AG04449 (cell line): ENCODE data around the gene RRH.
"Not testable (repeated sequence)": the region's sequence is repeated elsewhere in the genome, so short reads cannot be mapped to it uniquely, and the experiment has no call there.

ENCODE experiments used
- CTCF ChIA-PET: fragments of 350-600 bp; formaldehyde crosslinking; extraction: SDS; loops from one replicate; lab custom pipeline; 2021; ENCODE audit warnings: antibody characterized with exemption; lab: Yijun Ruan, JAX
- POLR2A ChIA-PET: fragments of 400-600, 350-600 bp; formaldehyde crosslinking; extraction: SDS; loops from one replicate; lab custom pipeline; 2020; ENCODE audit warnings: antibody characterized with exemption, inconsistent platforms; lab: Yijun Ruan, JAX
- DNase-seq: peaks from one replicate; pipeline ENCODE4 v3.0.0-alpha.2; 2010; ENCODE audit warnings: low read depth, low spot score
- H3K4me3 ChIP-seq: 2 replicates; pipeline ENCODE4 v1.5.1; 2011; ENCODE audit warnings: low read depth, mild to moderate bottlenecking, control low read depth, low read length
- TF ChIP-seq, protein P1 (sequence below): IDR thresholded peaks from one replicate; pipeline ENCODE4 v1.5.1; 2011; ENCODE audit warnings: mild to moderate bottlenecking, moderate library complexity, low read length, control low read depth, inconsistent platforms; ENCODE audit not compliant: insufficient read depth; ENCODE audit errors: missing control alignments

Gene RRH

DNA sequence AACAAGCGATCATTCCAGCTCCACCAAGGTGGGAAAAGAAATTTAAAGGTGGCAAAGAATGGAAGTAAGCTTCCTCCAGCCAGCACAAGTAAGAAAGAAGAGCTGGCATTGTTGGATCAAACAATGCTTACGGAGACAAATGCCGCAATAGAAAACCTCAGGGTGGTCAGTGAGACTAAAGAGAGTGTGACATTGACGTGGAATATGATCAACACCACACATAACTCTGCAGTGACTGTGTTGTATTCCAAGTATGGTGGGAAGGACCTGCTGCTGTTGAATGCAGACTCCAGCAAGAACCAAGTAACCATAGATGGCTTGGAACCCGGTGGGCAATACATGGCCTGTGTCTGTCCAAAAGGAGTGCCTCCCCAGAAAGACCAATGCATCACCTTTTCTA lies 42.3 kb downstream of the RRH start:
- ChIA-PET POLR2A (no interaction called here), CTCF (no interaction called here)
- TF ChIP-seq, protein P1, sequence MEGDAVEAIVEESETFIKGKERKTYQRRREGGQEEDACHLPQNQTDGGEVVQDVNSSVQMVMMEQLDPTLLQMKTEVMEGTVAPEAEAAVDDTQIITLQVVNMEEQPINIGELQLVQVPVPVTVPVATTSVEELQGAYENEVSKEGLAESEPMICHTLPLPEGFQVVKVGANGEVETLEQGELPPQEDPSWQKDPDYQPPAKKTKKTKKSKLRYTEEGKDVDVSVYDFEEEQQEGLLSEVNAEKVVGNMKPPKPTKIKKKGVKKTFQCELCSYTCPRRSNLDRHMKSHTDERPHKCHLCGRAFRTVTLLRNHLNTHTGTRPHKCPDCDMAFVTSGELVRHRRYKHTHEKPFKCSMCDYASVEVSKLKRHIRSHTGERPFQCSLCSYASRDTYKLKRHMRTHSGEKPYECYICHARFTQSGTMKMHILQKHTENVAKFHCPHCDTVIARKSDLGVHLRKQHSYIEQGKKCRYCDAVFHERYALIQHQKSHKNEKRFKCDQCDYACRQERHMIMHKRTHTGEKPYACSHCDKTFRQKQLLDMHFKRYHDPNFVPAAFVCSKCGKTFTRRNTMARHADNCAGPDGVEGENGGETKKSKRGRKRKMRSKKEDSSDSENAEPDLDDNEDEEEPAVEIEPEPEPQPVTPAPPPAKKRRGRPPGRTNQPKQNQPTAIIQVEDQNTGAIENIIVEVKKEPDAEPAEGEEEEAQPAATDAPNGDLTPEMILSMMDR = no peak
- H3K4me3 ChIP-seq = no peak overlapping the region
- no peak for DNase-seq

DNA sequence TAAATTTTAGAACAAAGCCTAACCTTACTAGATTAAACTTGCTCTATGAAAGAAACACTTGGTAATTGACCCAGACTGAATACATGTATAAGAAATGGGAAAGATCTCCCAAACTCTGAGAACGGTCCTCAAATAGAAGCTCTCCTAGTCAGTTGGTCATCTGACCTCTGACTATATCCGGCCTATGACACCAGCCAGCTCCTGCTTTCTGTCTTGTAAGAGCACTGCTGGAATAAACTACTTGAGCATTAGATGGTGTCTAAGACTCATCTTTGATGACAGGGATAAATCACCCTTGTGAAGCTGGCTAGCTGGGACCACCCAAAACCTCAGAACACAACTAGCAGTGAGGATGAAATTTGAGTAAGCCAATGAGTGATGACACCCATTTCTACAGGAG lies 44.3 kb downstream of the RRH start:
- CTCF ChIA-PET = no interaction called here
- TF ChIP-seq, protein P1 = no peak
- no peak for DNase-seq
- POLR2A ChIA-PET = no interaction called here
- H3K4me3 ChIP-seq = no peak overlapping the region

DNA sequence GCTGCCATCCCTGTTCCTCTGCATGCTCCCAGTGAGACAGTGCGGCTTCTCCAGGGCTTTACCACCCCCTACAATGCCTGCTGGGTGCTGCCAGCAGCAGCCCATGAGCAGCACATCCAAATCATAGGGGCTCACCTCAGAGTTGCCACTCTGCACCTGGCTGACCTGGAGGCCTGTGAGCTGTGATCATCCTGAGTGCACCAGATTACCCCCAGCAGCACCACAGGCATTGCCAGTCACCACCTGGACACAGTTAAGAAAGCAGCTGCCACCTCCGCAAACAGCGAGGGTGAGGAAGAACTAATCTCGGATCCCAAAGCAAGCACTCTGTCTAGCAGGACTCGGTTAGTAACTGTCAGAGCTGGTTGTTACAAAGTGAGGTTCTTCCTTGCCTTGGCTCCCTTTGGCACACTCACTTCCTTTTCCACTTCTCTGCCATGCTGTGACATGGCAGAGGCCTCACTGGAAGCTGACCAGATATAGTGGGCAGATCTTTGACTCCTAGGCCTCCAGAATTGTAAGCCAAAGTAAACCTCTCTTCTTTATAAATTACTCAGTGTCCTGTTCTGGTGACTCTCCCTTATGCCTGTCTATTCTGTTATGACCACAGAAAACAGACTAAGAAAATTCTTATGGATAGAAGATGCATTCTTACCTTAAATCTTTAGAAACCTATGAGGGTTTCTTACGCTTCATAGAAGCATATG lies 45.3 kb downstream of the RRH start:
- CTCF ChIA-PET = no interaction called here
- POLR2A ChIA-PET = no interaction called here
- TF ChIP-seq, protein P1 = no peak
- H3K4me3 ChIP-seq = no peak overlapping the region
- no peak for DNase-seq

DNA sequence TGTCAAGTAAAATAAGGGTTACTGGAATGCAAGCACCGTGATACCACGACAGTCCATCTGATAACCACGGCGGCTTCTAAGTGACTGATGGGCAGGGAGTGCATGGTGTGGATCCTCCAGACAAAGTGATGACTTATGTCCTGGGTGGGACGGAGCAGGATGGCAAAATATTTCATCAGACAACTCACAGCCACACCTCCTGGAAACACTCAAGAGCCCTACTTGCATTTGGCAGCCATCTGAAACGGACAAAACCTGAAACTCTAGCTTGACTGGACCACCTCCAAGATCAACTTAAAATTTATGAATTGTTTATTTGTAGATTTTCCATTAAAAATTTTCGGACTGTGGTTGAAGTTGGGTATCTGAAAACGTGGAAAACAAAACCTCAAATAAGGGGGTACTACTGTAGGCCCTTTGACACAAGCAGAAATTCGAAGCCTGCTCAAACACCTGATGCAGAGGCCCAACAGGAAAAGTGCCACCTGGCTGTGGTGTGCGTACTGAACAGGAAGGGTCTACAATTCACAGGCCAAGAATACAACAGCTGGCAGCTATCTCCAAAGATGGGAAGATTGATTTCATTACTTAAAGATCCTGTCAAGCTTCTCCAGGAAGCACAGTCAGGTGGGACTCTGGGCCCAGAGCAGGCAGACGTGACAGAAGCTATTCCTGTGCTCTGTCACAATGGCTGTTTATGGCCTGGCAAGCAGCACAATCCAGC lies 46.2 kb downstream of the RRH start:
- TF ChIP-seq, protein P1 = no peak
- DNase-seq = no peak
- ChIA-PET CTCF (no interaction called here), POLR2A (no interaction called here)
- H3K4me3 ChIP-seq = no peak overlapping the region

DNA sequence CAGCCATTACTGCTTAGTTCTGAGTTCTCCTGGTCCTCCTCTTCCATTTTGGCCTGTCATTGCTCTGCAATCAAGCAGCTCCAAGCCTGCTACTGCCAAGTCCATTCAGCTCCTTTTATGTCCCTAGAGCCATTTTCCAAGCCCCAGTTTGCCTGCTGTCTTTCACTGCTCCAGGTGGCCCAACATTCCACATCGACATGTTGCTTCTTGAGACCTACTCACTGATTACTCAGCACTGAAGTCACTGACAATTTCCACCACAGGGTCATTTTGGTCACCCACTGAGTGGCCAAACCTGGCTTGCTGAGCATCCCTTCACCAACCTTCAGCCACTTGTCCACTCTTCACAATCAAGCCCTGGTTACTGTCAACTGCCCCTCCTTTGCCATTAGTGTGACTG lies 47.3 kb downstream of the RRH start:
- ChIA-PET POLR2A (no interaction called here), CTCF (no interaction called here)
- TF ChIP-seq, protein P1 = no peak
- H3K4me3 ChIP-seq = no peak overlapping the region
- no peak for DNase-seq

DNA sequence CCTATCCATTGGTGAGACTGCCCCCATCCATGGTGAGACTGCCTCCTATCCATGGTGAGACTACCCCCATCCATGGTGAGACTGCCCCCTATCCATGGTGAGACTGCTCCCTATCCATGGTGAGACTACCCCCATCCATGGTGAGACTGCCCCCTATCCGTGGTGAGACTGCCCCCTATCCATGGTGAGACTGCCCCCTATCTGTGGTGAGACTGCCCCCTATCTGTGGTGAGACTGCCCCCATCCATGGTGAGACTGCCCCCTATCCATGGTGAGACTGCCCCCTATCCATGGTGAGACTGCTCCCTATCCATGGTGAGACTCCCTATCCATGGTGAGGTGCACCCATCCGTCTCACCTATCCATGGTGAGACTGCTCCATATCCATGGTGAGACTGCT lies 47.8 kb downstream of the RRH start:
- H3K4me3 ChIP-seq, POLR2A ChIA-PET, DNase-seq, CTCF ChIA-PET: not testable (repeated sequence)
